ENCODE results near the gene GIT1. TPM values are rescaled to one million over a fixed set of nuclear protein-coding genes. Genes with fewer than 3 reads are reported as not detected.

The GIT1 gene
- total and polyA plus RNA-seq, 2 of the 13 experiments (the other 11 are each of a cell fraction or from before 2014, with no cell fraction given), result 14.2 to 30.8 TPM

DNA sequence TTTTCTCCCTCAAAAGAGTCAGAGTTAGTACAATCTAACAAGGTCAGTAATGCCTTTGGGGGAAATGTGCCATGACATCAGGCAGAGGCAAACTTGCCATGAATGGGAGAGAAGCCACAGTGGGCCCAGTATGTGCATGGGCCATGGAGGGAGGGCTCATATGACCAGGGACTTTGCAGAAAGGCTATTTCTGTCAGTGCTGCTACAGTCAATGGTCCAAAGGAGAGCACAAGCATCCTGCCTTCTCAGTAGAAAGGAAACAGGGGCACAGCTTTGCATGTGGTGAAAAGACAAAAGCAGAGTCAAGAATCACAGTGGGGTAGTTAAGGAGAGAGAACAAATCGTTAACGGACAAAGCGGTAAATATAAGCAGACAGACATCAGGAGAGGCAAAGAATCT lies 44.4 kb upstream of the GIT1 start:
- no TSS peak for BruUV-seq (replicated peaks)
- Histone ChIP-seq H3K4me1 (ENCODE audit: insufficient read depth, low read length) (peaks cover under 1% of the 10 kb centered on the region; the same call in 1 of the 2 replicates), H3K9ac (ENCODE audit: insufficient read depth, low read depth, low read length) (no peak overlapping the region), H3K36me3 (replicated peaks in 1 of 2; ENCODE audit: control insufficient read depth in 1 of 2, insufficient read depth in 2 of 2, low read length in 2 of 2) (peaks cover 8 to 33% of the 10 kb centered on the region in 2 experiments), H3K4me3 (replicated peaks in 1 of 3; ENCODE audit: insufficient read depth in 1 of 3, low read depth in 2 of 3, low read length in 3 of 3) (no peak overlapping the region), H2AFZ (ENCODE audit: low read length) (no peak overlapping the region), H4K20me1 (ENCODE audit: insufficient read depth, low read length) (no peaks in the 10 kb centered on the region), H3K9me3 (ENCODE audit: low read length) (no peaks in the 10 kb centered on the region), H3K79me2 (ENCODE audit: insufficient read depth, low read length) (no peaks in the 10 kb centered on the region), H3K27ac (ENCODE audit: extremely low read length, insufficient read depth, low read length) (no peak overlapping the region), H3K4me2 (ENCODE audit: low read depth, low read length) (no peak overlapping the region), H3K27me3 (ENCODE audit: control insufficient read depth in 1 of 2, insufficient read depth in 2 of 2, low read length in 2 of 2) (no peaks in the 10 kb centered on the region)
- no peak for ATAC-seq
- TF ChIP-seq IRX3 (CRISPR knock-in tag; IDR thresholded peaks at IDR 0.05; ENCODE audit: borderline replicate concordance, low read depth) (no peak), PRMT3 (CRISPR knock-in tag; IDR thresholded peaks at IDR 0.05; ENCODE audit: borderline replicate concordance, low read depth) (no peak), ZNF333 (CRISPR knock-in tag; IDR thresholded peaks at IDR 0.05; ENCODE audit: borderline replicate concordance) (no peak), SKI (IDR thresholded peaks at IDR 0.05; ENCODE audit: partially characterized antibody) (no peak), RERE (CRISPR knock-in tag; IDR thresholded peaks at IDR 0.05; ENCODE audit: low read depth) (no peak), ZFP82 (CRISPR knock-in tag; IDR thresholded peaks at IDR 0.05; ENCODE audit: borderline replicate concordance) (no peak), RARA (CRISPR knock-in tag; IDR thresholded peaks at IDR 0.05) (no peak), HNF1B (CRISPR knock-in tag; IDR thresholded peaks at IDR 0.05) (no peak), ZBTB20 (CRISPR knock-in tag; IDR thresholded peaks at IDR 0.05; ENCODE audit: borderline replicate concordance, low read depth) (no peak), MBD4 (IDR thresholded peaks at IDR 0.05; ENCODE audit: borderline replicate concordance, low read length) (no peak), SETDB1 (CRISPR knock-in tag; IDR thresholded peaks at IDR 0.05; ENCODE audit: borderline replicate concordance) (no peak)
- in situ Hi-C loops (cut with HindIII; ENCODE audit: extremely low pct_ligation_motif_present, low pct_unique_long_range_greater_than_20kb), result loop anchor here (10.0 kb wide), 1 partner anchor 301 kb away; the partner anchor contains the start of gene SSH2
- DNase-seq (ENCODE audit: low spot score), result no peak
- no peak for FAIRE-seq
- WGBS (ENCODE audit: low lambda C conversion rate), result 97% methylated on average over 3 of the region's 3 CpGs
- CTCF ChIA-PET (ENCODE audit: low intra/inter-chr PET ratio, low total read pairs), result no interaction called here
- POLR2A ChIA-PET, result no interaction called here
- intact Hi-C loops (cut with micrococcal nuclease; ENCODE audit: unreplicated experiment), result no loop called here
